Lung (tissue), 12 donors: ENCODE data around the gene GJB1. TPM values are rescaled to one million over a fixed set of nuclear protein-coding genes. Genes with fewer than 3 reads are reported as not detected.

Experiments used
- ATAC-seq: fragments of 200-7000 bp; cut with Tn5 transposase; one replicate; pipeline ENCODE4 v1.9.1; 2020; ENCODE audit warnings: moderate number of reproducible peaks; ENCODE audit not compliant: insufficient read depth, low FRiP score
- DNase-seq, 3 donors: peaks; one replicate each; pipeline ENCODE4 v3.0.0-alpha.2; 2013 to 2017
- H3K27ac ChIP-seq, 2 donors: one replicate each; pipeline ENCODE4 v1.5.1; 2013; ENCODE audit warnings: mild to moderate bottlenecking in 2 of 2, moderate library complexity in 2 of 2, control low read depth in 1 of 2, inconsistent platforms in 1 of 2, low read depth in 1 of 2, low read length in 1 of 2
- H3K27me3 ChIP-seq, 3 donors: one replicate each; pipeline ENCODE4 v1.5.1; 2013; ENCODE audit warnings: low read length in 2 of 3; ENCODE audit not compliant: control insufficient read depth in 3 of 3, insufficient read depth in 3 of 3
- H3K36me3 ChIP-seq, 4 donors: one replicate each; pipeline ENCODE4 v1.5.1; 2013; ENCODE audit warnings: low read length in 4 of 4, mild to moderate bottlenecking in 1 of 4, moderate library complexity in 1 of 4; ENCODE audit not compliant: control insufficient read depth in 4 of 4, insufficient read depth in 4 of 4
- H3K4me1 ChIP-seq, 5 donors: one replicate each; pipeline ENCODE4 v1.5.1; 2013; ENCODE audit warnings: low read length in 5 of 5, mild to moderate bottlenecking in 2 of 5, moderate library complexity in 1 of 5; ENCODE audit not compliant: control insufficient read depth in 5 of 5, insufficient read depth in 5 of 5
- H3K4me3 ChIP-seq: one replicate; pipeline ENCODE4 v1.5.1; 2013; ENCODE audit warnings: mild to moderate bottlenecking, control low read depth, moderate library complexity
- H3K9ac ChIP-seq, 2 donors: one replicate each; pipeline ENCODE4 v1.5.1; 2013; ENCODE audit warnings: low read length in 2 of 2, control low read depth in 1 of 2; ENCODE audit not compliant: insufficient read depth in 1 of 2
- H3K9me3 ChIP-seq, 4 donors: one replicate each; pipeline ENCODE4 v1.5.1; 2013; ENCODE audit warnings: low read length in 3 of 4, mild to moderate bottlenecking in 1 of 4, moderate library complexity in 1 of 4; ENCODE audit not compliant: control insufficient read depth in 4 of 4, insufficient read depth in 3 of 4
- CTCF ChIP-seq: IDR thresholded peaks from 2 replicates; pipeline ENCODE4 v1.5.1; 2012; ENCODE audit warnings: mild to moderate bottlenecking; ENCODE audit errors: control extremely low read depth, extremely low read depth
- WGBS, 2 donors: extraction: QIAGEN DNeasy Blood & Tissue Kit; methylation state at CpG; one replicate each; pipeline ENCODE4 v1.1.7; 2013; 5-methylcytosine and 5-hydroxymethylcytosine counted together
- polyA plus RNA-seq, 2 donors: library from polyadenylated mRNA; stranded (reverse); fragments of 200-250 nt; gene quantifications; one replicate each; pipeline ENCODE4 v1.2.1, GENCODE V29; 2013
- total RNA-seq, 2 donors: library from RNA; depleted of rRNA in 1 of 2; stranded (reverse); fragments of >200 nt in 1 of 2; gene quantifications; one replicate each; pipeline ENCODE4 v1.2.1, GENCODE V29; 2014 to 2021
- donor health status: control.
- donor health status: control.
- donor health status: Bipolar disorder and iron deficiency.
- donor health status: healthy.
- donor health status: DM: yes; HTN: yes; CAD: no.

The GJB1 gene
- total and polyA plus RNA-seq, 4 donors = 0.42 to 3.7 (median 2.9) TPM; not detected in 1

GRCh38 chrX:71214152-71214551 lies 8.9 kb upstream of the GJB1 start:
- Histone ChIP-seq H3K36me3 (no peaks in the 10 kb centered on the region), H3K4me1 (peaks cover 0 to 2% (median 0%) of the 10 kb centered on the region in 5 donors), H3K9me3 (peaks cover 0 to 2% (median 0%) of the 10 kb centered on the region in 4 donors), H3K27me3 (no peaks in the 10 kb centered on the region), H3K27ac (no peak overlapping the region), H3K4me3 (no peak overlapping the region), H3K9ac (no peak overlapping the region)
- ATAC-seq (no peak), DNase-seq (no peak)
- WGBS, 2 donors = 87 to 89% methylated on average over 1 of the region's 1 CpG
- no peak for TF ChIP-seq CTCF

GRCh38 chrX:71214604-71215337 lies 8.3 kb upstream of the GJB1 start:
- 79 to 87% methylated on average over 5 of the region's 5 CpGs for WGBS, 2 donors
- Histone ChIP-seq H3K4me3 (no peak overlapping the region), H3K4me1 (peaks cover 0 to 2% (median 0%) of the 10 kb centered on the region in 5 donors), H3K27ac (no peak overlapping the region), H3K36me3 (no peaks in the 10 kb centered on the region), H3K27me3 (no peaks in the 10 kb centered on the region), H3K9me3 (peaks cover 0 to 2% (median 0%) of the 10 kb centered on the region in 4 donors), H3K9ac (no peak overlapping the region)
- DNase-seq = no peak
- TF ChIP-seq CTCF = no peak
- no peak for ATAC-seq

GRCh38 chrX:71215338-71215912 lies 7.6 kb upstream of the GJB1 start:
- H3K9me3 ChIP-seq = peaks cover 0 to 2% (median 0%) of the 10 kb centered on the region in 4 donors
- no peak overlapping the region for H3K27ac ChIP-seq
- ATAC-seq (no peak), DNase-seq (no peak)
- no peak overlapping the region for H3K4me3 ChIP-seq
- no peak overlapping the region for H3K9ac ChIP-seq
- H3K4me1 ChIP-seq = peaks cover 0 to 2% (median 0%) of the 10 kb centered on the region in 5 donors
- H3K27me3 ChIP-seq = no peaks in the 10 kb centered on the region
- no peak for TF ChIP-seq CTCF
- H3K36me3 ChIP-seq = no peaks in the 10 kb centered on the region
- 78 to 83% methylated on average over 8 to 10 of the region's 10 CpGs for whole genome bisulfite sequencing, 2 donors
